CD4-positive, alpha-beta T cell treated with Interleukin-4 for 1 hour (primary cell): ENCODE results near the gene MACROD2.
"Not testable (repeated sequence)": the region's sequence is repeated elsewhere in the genome, so short reads cannot be mapped to it uniquely, and the experiment has no call there.

ENCODE experiments used
- DNase-seq, 2 donors: peaks; one replicate each; pipeline ENCODE4 v3.0.0-alpha.2; 2020 to 2022

Gene MACROD2

GRCh38 chr20:14889496-14890255 is 894.4 kb downstream of the MACROD2 start:
- no peak for DNase-seq

- no peak for DNase-seq
Measured at GRCh38 chr20:14890713-14891112, 895.4 kb downstream of the MACROD2 start.

DNA sequence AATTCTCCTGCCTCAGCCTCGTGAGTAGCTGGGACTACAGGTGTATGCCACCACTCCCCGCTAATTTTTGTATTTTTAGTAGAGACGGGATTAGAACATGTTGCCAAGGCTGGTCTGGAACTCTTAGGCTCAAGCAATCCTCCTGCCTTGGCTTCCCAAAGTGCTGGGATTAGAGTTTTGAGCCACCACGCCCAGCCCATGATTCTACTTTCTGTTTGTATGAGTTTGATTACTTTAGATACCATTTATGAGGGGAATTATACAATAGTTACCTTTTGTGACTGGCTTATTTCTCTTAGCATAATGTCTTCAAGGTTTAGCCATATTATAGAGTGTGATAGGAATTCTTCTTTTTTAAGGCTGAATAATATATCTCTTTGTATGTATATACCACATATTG is 897.5 kb downstream of the MACROD2 start:
- DNase-seq = no peak

DNA sequence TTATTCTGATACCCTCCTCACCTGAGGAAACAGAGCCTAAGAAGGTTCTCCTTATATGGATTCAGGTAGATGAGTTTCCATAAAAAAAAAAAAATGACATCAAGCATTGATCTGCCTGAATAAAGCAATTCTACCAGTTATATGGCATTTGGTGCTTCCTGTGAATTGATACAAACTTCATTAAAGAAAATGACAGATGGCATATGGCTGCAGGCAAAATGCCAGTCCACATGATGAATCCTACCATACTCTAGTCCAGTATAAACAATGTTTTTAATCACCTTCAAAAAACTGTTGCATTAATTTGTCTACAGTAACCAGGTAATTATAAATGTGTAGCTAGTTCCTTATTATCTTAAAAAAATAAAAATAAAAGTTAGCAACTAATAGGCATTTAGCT is 901.3 kb downstream of the MACROD2 start:
- no peak for DNase-seq

- DNase-seq = no peak
Measured at GRCh38 chr20:14897608-14898007, 902.3 kb downstream of the MACROD2 start.

GRCh38 chr20:14902432-14903089 is 907.2 kb downstream of the MACROD2 start:
- DNase-seq = no peak

- no peak for DNase-seq
Measured at GRCh38 chr20:14906908-14907434, 911.7 kb downstream of the MACROD2 start.

GRCh38 chr20:14910126-14910525 is 914.8 kb downstream of the MACROD2 start:
- no peak for DNase-seq

- no peak for DNase-seq
Measured at GRCh38 chr20:14913896-14914620, 918.7 kb downstream of the MACROD2 start.

DNA sequence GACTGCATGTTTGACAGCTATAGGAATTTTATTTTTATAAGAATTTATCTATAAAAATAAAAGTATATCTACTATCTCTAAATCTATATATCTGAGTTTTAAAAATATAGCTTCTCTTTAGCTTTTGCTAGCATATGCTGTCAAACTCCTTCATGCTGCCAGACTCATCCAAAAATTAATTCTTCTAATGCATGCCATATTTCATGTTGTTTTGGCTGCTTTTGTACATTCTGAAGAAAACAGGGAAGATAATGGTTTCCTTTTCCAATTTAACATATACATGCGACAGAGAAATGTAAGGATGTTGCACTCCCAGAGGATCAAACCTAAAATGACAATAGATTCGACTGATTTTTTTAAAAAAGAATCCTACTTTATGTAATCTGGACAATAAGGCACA is 919.3 kb downstream of the MACROD2 start:
- DNase-seq = no peak

DNA sequence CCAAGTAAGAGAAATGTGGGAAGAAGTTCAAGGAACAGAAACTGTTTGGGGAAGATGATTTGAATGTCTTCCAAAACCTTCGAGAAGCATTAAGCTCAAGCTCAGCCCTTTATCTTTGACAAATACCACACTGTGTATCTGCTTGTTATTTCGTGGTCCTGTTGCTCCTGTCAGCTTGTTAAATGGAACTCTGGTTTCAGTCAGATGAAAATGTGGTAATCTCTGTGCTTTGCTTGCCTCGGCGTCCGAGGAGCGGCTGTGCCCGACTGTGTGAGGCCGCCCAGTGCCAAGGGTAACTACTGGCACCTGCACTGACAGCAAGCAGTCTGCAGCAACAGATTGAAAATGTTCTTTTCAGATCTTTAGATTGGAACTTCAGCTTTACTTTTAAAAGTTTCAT is 920.0 kb downstream of the MACROD2 start:
- DNase-seq = no peak

DNA sequence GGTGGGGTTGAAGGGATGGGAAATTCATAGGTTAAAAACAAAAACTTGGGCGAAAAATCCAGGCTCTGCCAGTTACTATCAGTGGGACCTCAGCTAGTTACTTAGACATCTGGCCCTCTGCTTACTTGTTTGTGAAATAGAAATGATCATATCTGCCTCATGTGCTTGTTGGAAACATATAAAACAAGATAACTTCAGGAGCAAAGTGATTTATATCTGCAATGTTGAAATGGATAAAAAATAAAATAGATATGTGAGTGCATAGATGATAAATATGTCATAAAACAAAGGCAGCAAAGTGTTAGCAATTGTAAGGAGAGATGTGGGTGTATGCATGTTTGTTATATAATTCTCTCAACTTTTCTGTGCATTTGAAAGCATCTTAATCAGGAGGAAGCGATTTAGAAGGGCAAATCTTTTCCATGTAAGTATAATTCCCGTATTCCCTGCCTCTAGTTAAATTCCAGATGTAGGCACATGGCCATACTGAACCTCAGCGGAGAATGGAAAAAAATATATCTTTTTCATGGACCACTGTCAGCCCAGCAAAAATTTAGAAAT is 921.1 kb downstream of the MACROD2 start:
- no peak for DNase-seq

GRCh38 chr20:14918281-14918680 is 923.0 kb downstream of the MACROD2 start:
- no peak for DNase-seq

DNA sequence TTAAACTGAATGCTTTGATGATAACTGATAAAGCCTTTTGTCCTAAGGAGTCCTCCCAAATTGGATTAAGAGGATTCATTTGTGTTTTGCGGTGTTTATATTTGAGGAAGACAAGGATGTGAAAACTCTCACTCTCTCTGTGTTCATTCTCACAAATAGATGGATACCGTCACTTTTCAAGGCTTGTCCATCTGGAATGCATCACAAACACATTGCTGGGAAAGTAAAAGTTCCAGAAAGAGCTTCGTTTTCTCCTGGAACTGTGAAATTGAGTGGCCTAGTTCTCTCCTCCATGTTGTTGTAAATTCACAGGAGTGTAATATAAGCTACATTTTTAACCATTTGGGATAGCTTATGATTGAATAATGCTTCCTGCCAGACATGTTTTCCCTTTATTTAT is 923.7 kb downstream of the MACROD2 start:
- DNase-seq = no peak

GRCh38 chr20:14919501-14920081 is 924.3 kb downstream of the MACROD2 start:
- DNase-seq = no peak

DNA sequence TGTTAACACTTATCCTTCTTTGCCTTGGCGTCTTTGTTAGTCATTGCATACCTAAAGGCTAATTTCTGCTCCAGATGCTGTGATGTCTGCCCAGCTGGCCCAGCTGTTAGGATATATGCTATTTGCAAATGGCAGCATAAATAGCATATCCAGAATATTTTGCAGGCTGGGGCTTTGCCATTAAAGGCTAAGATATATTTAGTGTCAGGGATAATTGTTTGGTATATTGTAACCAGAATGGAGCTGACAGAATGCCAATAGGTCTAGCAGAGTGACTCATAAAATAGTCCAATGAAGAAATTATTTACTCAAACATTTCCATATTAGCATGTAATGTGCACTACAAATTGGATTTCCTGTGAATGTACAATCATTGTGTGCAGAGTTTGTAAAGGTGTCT is 926.2 kb downstream of the MACROD2 start:
- no peak for DNase-seq

DNA sequence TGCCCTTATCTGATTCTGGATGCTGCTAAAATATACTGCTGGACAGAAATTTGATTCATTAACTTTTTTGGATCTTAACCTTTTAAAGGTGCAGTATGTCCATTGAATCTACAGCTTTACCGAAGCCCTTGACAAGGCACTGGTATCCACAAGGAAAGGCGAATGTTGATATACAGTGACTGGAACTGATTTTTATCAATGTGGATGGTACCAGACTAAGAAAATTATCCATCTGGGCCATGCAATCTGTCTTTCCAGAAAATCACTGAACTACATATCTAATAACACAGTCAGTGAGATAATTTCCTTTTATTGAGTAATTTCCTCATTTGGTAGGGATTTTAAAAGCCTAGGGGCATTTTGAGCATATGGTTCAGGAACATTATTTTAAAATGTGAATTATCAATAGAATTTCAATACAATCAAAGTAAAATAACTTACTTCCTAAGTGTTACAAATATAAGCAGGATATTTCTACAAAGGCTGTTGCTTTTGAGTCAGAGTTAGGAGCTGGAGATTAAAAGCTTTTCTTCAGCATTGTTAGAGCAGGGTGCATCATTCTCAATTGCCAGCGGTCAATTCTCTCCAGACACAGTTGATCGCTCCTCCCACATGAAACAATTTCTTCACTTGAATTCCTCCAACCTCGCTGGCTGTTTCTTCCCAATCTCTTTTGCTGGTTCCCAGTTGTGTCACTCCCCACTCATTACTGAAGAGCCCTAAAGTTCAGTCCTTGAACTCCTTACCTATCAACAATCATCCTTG is 927.4 kb downstream of the MACROD2 start:
- DNase-seq = no peak

DNA sequence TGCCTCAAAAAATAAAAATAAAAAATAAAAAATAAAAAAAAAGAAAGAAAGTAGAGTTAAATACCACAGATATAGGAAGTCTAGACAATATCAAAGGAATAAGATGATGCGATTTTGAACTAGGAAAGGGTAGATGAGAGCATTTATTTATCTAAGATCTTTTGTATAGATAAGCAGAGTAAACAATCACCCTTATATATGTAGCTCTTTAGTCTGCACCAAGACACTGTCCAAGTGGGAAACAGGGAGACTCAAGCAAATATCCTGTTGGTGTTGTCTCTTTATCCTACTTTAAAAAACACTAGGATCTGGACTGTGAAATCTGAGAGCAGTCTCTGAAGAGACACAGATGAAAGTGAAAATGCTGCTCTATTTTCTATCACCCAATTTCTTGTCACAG is 929.1 kb downstream of the MACROD2 start:
- DNase-seq = no peak

DNA sequence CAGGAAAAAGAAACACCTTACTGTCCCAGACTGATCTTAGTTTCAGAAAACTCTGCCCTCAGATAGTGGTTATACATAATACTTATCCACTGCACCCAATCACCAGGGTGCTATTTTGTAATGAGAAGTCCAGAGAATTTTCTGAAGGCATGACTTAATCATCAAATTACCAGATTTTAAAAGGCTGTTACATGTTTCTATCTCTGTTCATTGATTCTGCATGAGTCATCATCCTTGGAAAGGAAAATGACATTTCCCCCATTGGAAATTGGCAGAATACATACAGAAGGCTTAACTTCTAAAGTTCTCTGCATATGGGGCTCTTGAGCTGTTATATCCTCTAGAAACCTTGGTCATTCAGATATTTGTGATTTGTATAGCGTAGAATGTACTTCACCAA is 930.0 kb downstream of the MACROD2 start:
- DNase-seq = no peak

- not testable (repeated sequence) for DNase-seq
Measured at GRCh38 chr20:14926436-14926835, 931.1 kb downstream of the MACROD2 start.

DNA sequence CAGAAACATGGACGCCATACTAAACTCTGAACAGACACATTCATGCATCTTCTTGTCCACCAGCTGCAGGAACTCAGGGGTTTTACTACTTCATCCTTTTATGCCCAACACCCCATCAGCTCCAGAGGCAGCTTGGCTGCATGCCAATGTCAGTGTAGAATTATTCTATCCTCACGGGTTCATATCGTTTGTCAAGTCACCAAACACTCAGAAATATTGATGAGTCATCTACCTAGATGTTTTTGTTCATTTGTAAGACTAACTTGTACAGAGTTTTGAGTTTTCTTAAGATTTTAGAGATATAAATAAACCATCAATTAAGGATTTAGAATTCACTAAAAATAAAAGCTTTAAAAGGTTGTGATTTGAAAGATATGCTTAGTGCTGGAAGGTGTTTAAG is 932.8 kb downstream of the MACROD2 start:
- no peak for DNase-seq

GRCh38 chr20:14929388-14929787 is 934.1 kb downstream of the MACROD2 start:
- DNase-seq = no peak
